IMR-90 (cell line): ENCODE measurements around the gene EXOC4.

ENCODE experiments used
- BHLHE40 ChIP-seq: fragments of 150-350 bp; IDR thresholded peaks from 2 replicates; pipeline ENCODE4 v1.6.1; 2016; ENCODE audit warnings: mild to moderate bottlenecking, low read depth, low read length
- CEBPB ChIP-seq: IDR thresholded peaks from 2 replicates; pipeline ENCODE4 v1.6.1; 2012; ENCODE audit warnings: low read depth, low read length, improper control_type of control experiment
- CTCF ChIP-seq: conservative IDR thresholded peaks from 2 replicates; pipeline ENCODE4 v1.5.1; 2012; ENCODE audit warnings: mild to moderate bottlenecking, low read depth, low read length, improper control_type of control experiment
- POLR2A ChIP-seq: IDR thresholded peaks from 2 replicates; pipeline ENCODE4 v1.6.1; 2012; ENCODE audit warnings: mild to moderate bottlenecking, low read depth, low read length
- RAD21 ChIP-seq: IDR thresholded peaks from 2 replicates; pipeline ENCODE4 v1.6.1; 2012; ENCODE audit warnings: low read length, improper control_type of control experiment
- RFX5 ChIP-seq: IDR thresholded peaks from 2 replicates; pipeline ENCODE4 v1.8.0; 2012; ENCODE audit warnings: low read depth, mild to moderate bottlenecking, low read length, moderate library complexity

DNA sequence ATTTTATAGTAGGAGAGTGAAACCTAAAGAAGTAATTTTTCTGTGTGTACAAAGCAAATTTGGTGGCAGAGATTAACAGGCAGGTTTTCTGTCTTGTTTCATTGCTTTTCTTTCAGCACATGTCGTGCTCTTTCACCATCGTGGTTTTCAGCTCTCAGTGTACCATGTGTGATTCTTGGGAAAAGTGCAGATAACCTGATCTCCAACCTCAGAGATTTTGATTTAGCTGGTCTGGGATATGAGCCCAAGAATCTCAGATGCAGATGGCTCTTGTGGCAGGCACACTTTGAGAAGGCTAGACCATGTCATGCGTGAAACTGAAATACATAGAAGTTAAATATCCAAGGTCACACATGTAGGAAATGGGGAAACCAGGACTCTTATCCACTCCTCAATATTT is 317.4 kb downstream of the EXOC4 start:
- TF ChIP-seq POLR2A, result no peak
- TF ChIP-seq RAD21, result no peak
- TF ChIP-seq CTCF, result no peak
- TF ChIP-seq RFX5, result no peak
- TF ChIP-seq CEBPB, result no peak
- TF ChIP-seq BHLHE40, result no peak
